Measurements from ENCODE around the gene F11.
"Not testable (repeated sequence)": the region's sequence is repeated elsewhere in the genome, so short reads cannot be mapped to it uniquely, and the experiment has no call there.

Gene F11

GRCh38 chr4:186264660-186265059 is 1.3 kb upstream of the F11 start:
- DNase-seq (ENCODE audit: low read depth) = no peak
- TF ChIP-seq CTCF (IDR thresholded peaks at IDR 0.05; ENCODE audit: low read length, missing control alignments) = no peak
- no peak overlapping the region for H3K4me3 ChIP-seq (replicated peaks; ENCODE audit: low read depth, low read length)

- not testable (repeated sequence) for DNase-seq (ENCODE audit: low read depth); H3K4me3 ChIP-seq (replicated peaks; ENCODE audit: low read depth, low read length)
These were observed 739 bp upstream of the F11 start for GRCh38 chr4:186265250-186265649.

GRCh38 chr4:186266729-186267456 is 904 bp downstream of the F11 start:
- TF ChIP-seq CTCF (IDR thresholded peaks at IDR 0.05; ENCODE audit: low read length, missing control alignments) = no peak
- H3K4me3 ChIP-seq (replicated peaks; ENCODE audit: low read depth, low read length) = no peak overlapping the region
- DNase-seq (ENCODE audit: low read depth) = peak; percentile 23

GRCh38 chr4:186271081-186271678 is 5.2 kb downstream of the F11 start:
- no peak for DNase-seq (ENCODE audit: low read depth)
- H3K4me3 ChIP-seq (replicated peaks; ENCODE audit: low read depth, low read length) = no peak overlapping the region
- TF ChIP-seq CTCF (IDR thresholded peaks at IDR 0.05; ENCODE audit: low read length, missing control alignments) = no peak

GRCh38 chr4:186272699-186273391 is 6.9 kb downstream of the F11 start:
- H3K4me3 ChIP-seq (replicated peaks; ENCODE audit: low read depth, low read length) = no peak overlapping the region
- DNase-seq (ENCODE audit: low read depth) = no peak
- no peak for TF ChIP-seq CTCF (IDR thresholded peaks at IDR 0.05; ENCODE audit: low read length, missing control alignments)

- not testable (repeated sequence) for H3K4me3 ChIP-seq (replicated peaks; ENCODE audit: low read depth, low read length); DNase-seq (ENCODE audit: low read depth)
These were observed 7.4 kb downstream of the F11 start for GRCh38 chr4:186273392-186273789.

GRCh38 chr4:186283311-186283710 is 17.3 kb downstream of the F11 start:
- no peak for TF ChIP-seq CTCF (IDR thresholded peaks at IDR 0.05; ENCODE audit: low read length, missing control alignments)
- no peak for DNase-seq (ENCODE audit: low read depth)
- no peak overlapping the region for H3K4me3 ChIP-seq (replicated peaks; ENCODE audit: low read depth, low read length)

GRCh38 chr4:186285147-186285546 is 19.2 kb downstream of the F11 start:
- no peak overlapping the region for H3K4me3 ChIP-seq (replicated peaks; ENCODE audit: low read depth, low read length)
- no peak for TF ChIP-seq CTCF (IDR thresholded peaks at IDR 0.05; ENCODE audit: low read length, missing control alignments)
- DNase-seq (ENCODE audit: low read depth) = no peak

Measured in fibroblast of pulmonary artery (primary cell).